GM15510 (cell line): ENCODE measurements around the gene ABHD11.

Source experiments
- POLR2A ChIP-seq: IDR thresholded peaks from 3 replicates; pipeline ENCODE4 v1.6.1; 2011; ENCODE audit warnings: borderline replicate concordance; ENCODE audit not compliant: insufficient read length; ENCODE audit errors: extremely low read depth

Gene ABHD11

DNA sequence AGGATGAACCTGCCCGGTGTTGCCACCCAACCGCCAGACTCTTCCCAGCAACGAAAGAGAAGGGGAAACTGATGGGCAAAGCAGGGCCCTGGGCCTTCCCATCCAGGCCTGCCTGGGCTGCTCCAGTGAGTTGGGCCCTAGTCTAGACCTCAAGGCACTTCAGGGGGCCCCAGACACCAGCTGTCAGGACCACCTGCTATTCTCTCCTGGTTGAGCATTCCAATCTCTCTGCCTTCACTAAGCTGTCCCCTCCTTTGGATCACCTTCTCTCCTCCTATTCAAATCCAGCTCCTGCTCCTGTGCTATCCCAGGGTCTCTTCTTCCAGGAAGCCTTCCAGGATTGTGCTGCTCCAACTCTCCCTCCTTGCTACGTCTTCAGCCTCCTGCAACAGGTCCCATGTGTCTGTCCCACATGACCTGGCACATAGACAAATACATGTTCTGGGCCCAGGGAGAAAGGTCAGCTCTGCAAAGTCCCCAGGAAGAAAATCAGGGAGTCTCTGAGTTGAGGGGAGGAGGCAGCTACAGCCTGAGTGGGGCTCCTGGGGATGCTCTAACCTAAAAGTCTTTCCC lies 22.2 kb downstream of the ABHD11 start:
- no peak for TF ChIP-seq POLR2A

GRCh38 chr7:73715648-73716317 lies 22.8 kb downstream of the ABHD11 start:
- no peak for TF ChIP-seq POLR2A

DNA sequence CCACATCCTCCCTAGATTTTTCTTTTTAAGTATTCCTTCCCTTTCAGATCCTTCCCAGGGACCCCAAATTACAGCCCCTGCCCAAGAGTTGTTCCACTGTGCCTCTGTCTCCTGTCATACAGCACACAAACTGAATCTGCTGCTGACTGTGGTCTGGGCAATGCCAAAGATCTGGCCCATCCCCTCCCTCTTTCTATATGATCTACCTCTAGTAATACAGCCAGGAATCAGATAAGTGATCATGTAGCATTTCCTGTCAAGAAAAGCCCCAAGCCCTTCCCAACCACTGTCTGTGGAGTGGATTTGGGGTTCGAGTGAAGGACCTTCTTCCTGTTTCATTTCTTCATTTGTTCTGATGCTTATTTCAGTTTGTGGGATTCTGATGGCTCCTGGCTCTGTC lies 25.8 kb downstream of the ABHD11 start:
- no peak for TF ChIP-seq POLR2A

DNA sequence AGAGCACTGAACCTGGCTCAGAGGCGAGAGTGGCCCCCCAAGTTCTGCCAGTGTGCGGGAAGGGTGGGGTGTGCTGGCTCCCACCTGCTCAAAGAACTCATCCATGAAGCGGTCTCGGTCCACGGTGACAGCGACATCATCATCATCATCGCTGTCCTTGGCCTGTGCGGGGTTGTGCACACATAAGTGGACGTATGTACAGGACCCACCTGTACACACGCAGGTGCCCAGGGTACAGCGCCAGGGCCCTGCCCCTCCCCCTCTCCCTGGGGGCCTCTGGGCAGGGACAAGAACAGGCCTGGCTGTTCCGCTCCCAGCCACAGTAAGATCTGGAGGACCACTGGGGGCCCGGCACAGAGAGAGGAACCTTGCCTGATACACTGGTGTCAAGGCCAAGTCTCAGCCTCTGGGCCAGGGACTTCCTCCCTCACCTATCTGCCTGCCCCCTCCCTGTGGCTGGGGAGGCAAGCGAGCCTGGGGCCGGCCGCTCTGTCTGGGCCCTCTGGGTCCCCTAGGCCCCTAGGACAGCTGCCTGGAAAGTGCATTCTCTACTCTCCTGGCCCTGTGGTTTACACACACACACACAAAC lies 29.5 kb downstream of the ABHD11 start:
- TF ChIP-seq POLR2A = no peak

DNA sequence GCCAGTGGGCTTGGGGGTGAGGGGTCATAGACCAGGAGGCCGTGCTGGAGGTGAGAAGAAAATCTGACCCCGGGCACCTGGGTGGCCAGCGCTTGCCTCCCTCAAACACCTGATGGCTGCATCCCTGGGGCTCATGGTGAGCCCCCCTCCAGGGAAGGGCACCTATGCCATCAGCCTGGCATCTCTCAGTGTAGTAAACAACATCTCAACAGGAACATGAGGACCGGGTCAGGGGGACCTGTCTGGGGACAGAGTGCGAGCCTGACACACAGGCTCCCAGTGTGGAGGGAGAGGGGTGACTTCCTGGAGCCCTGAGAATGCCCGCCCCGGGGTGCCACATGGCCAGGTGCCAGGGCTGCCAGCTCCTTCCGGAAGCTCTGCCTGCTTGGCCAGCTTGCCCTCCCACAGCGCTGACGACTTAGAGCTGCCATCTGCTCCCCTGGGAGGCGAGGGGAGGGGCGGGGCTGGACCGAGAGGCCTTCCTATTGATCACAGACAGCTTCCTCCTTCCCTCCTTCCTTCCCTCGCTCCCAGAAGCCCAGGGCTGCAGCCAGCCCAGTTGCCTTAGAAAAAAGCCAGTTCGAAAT lies 31.5 kb downstream of the ABHD11 start:
- no peak for TF ChIP-seq POLR2A

GRCh38 chr7:73706126-73707044 lies 32.2 kb downstream of the ABHD11 start:
- TF ChIP-seq POLR2A = no peak

DNA sequence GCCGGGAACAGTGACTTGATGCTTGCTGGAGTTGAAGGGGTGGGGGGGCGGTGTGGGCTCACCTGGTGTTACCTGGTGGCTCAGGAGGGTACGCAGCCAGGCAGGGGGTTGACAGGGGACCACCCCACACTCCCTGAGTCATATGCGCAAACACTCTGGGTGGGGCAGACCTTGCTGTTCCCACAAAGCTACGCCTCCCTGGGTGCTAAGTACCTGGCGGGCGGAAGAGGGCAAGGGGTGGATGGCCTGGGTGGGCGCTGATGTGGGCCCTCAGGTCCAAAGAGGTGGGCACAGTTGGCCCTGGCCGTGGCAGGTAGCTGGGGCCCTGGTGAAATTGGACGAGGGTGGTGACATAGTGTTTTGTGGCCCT lies 33.1 kb downstream of the ABHD11 start:
- no peak for TF ChIP-seq POLR2A

- TF ChIP-seq POLR2A = no peak
These were observed 33.7 kb downstream of the ABHD11 start for GRCh38 chr7:73704640-73705550.

DNA sequence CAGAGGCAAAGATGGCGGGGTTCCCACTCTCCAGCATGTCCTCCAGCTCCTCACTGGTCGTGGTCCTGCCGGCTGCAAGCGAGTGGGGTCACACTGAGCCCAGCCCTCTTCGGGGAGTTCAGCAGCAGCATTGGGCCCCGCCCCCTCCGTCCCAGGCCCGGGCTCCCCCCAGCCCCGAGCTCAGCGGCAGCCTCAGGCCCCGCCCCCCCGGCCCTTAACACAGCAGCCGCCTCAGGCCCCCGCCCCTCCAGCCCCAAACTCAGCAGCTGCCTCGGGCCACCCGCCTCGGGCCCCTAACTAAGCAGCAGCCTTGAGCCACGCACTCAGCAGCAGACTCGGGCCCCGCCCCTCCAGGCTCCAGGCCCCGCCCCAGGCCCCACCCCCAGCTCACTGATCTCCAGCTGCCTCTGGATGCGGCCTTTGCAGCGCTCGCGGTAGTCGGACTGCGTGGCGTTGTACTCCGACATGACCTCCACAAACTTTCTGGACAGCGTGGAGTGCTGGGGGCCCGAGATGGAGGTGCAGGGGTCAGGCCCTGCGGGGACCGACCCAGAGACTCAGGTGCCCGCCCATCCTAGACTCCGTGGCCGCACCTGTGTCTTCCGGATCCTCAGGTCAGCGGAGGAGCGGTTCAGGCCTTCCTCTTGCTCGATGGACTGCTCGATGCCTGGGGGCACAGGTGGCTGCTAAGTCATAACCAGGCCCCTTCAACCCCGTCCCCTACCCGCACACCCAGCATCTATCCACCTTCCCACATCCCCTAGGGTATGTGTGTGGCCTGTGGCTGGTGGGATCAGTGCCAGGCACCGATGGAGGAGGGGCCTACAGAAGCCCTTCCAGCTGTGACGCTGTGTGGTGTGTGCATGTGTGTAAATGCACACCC lies 34.6 kb downstream of the ABHD11 start:
- no peak for TF ChIP-seq POLR2A

DNA sequence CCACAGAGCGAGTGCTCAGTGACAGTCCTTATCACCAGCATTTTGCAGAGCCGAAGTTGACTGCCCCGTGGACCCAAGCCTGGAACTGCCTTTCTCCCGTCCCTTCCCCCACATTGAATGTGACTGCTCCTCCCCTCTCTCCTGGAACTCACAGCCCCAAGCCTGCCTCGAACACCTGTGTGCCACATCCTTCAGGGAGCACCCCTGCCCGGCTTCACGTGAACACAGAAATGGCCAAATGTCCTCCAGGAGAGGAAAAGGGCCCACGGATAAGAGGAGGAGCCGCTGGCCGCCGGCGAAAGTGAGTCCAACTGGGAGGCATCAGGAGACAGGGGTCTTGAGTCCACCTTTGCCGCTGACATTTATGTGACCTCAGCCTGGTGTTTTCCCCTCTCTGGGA lies 35.4 kb downstream of the ABHD11 start:
- TF ChIP-seq POLR2A = no peak

- TF ChIP-seq POLR2A = no peak
These were observed 35.9 kb downstream of the ABHD11 start for GRCh38 chr7:73702665-73703064.

DNA sequence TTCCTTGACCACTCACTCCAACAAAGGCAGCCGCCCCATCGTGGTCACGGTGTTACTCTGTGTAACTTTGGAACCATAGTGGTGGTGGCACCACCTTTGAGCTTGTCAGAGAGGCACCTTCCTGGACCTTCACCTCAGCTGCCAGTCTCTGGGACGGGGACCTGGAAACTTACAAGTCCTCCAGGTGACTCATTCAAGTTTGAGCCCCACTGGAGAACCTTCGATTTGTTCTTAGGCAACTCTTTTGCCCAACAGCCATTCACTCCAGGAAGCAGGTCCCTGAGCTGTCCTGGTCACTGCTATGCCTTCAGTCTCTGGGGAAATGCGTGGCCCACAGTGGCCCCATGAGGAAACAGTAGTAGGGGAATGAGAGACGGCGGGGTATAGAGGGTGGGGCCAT lies 36.4 kb downstream of the ABHD11 start:
- TF ChIP-seq POLR2A = no peak
